HAP-1 (cell line): Measurements from ENCODE around the gene SZRD1.
"Not testable (repeated sequence)": the region's sequence is repeated elsewhere in the genome, so short reads cannot be mapped to it uniquely, and the experiment has no call there.

ENCODE experiments used
- DNase-seq, 2 experiments: peaks; one replicate each; pipeline ENCODE4 v3.0.0-alpha.2; 2016 to 2020; ENCODE audit warnings: low spot score in 2 of 2
- H3K27me3 ChIP-seq: fragments of 250-450 bp; sonication (Bioruptor Pico); 2 replicates; pipeline ENCODE4 v1.5.1; 2020; ENCODE audit warnings: low read depth, mild to moderate bottlenecking, moderate library complexity
- H3K36me3 ChIP-seq: fragments of 250-450 bp; sonication (Bioruptor Pico); replicated peaks from 2 replicates; pipeline ENCODE4 v1.5.1; 2020; ENCODE audit warnings: mild to moderate bottlenecking
- H3K4me1 ChIP-seq: fragments of 250-450 bp; sonication (Bioruptor Pico); 2 replicates; pipeline ENCODE4 v1.5.1; 2020; ENCODE audit warnings: mild to moderate bottlenecking
- H3K4me3 ChIP-seq: fragments of 250-450 bp; sonication (Bioruptor Pico); 2 replicates; pipeline ENCODE4 v1.5.1; 2020; ENCODE audit warnings: mild to moderate bottlenecking, moderate library complexity
- H3K9me3 ChIP-seq: fragments of 250-450 bp; sonication (Bioruptor Pico); 2 replicates; pipeline ENCODE4 v1.5.1; 2020; ENCODE audit warnings: mild to moderate bottlenecking, moderate library complexity
- in situ Hi-C: fragments of 300-500 bp; cut with MboI; formaldehyde crosslinking; loops from 3 replicates; pipeline ENCODE4 v1.14.3; 2020; ENCODE audit warnings: low sequenced_read_pairs, inconsistent platforms, mixed read lengths

SZRD1 gene

DNA sequence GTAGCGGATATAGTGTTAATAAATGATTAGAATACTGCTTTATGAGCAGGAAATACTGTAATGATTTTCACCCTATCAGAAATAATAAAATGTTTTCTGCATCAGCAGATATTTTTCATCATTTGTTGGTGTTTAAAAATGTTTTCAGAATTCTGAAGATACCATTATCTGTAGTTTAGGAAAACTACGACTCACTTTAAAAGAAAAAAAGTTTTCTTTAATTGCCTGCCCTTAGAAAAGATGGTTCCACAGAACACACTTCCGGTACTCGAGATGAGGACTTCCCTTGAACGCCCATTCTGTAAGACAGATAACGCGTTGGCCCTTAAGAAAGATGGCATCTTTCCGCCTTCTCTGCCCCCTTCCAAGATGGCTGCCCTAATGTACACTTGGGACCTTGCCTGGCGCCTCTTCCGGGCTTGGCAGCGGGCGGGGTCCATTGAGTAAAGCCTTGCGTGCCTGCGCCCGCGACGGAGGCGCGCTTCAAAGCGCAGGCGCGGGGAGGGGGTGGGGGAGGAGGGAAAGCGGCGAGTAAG is at the start of gene SZRD1:
SZRD1 (plus strand) TSS at position 521 of the 536 bp plus-strand sequence. CDS start 16 bp downstream, outside the sequence.
- peak within 1 kb of the TSS; percentile 97 for H3K4me3 ChIP-seq
- H3K36me3 ChIP-seq: peaks cover 2% of the 10 kb centered on the region; the same call in 1 of the 2 replicates
- H3K4me1 ChIP-seq: peaks cover 13% of the 10 kb centered on the region
- no peaks in the 10 kb centered on the region for H3K27me3 ChIP-seq
- in situ Hi-C loops: loop anchor here (10.0 kb wide), 1 partner anchor 292 kb away; the partner anchor contains the start of gene FAM131C
- H3K9me3 ChIP-seq: no peaks in the 10 kb centered on the region
- DNase-seq: peak; percentile 96 to 97

DNA sequence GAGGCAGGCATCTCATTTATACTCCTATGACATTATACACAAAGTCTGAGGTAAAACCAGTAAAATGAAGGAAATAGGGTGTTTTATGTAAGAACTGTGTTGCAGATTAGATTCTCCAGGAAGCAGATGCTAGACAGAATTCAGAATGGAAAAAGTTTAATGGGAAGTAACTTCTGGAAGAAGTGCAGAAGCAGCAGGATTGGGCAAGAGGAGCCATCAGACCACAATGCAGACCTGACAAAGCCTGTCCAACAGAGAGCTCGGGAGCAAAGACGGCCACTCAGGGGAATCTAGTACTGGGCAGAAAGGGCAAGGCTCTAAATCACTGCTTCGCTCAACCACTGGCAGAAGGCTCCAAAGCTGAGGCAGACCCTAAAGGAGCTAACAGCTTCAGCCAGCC is 48.5 kb upstream of the SZRD1 start:
- DNase-seq: no peak
- Histone ChIP-seq H3K27me3 (no peaks in the 10 kb centered on the region), H3K4me3 (no peak overlapping the region), H3K4me1 (peaks cover 9% of the 10 kb centered on the region), H3K36me3 (peaks cover 7% of the 10 kb centered on the region), H3K9me3 (no peaks in the 10 kb centered on the region)
- in situ Hi-C loops: no loop called here

GRCh38 chr1:16321176-16321867 is 45.7 kb upstream of the SZRD1 start:
- no peaks in the 10 kb centered on the region for H3K27me3 ChIP-seq
- no peak for DNase-seq
- in situ Hi-C loops: no loop called here
- H3K4me1 ChIP-seq: no peaks in the 10 kb centered on the region
- no peaks in the 10 kb centered on the region for H3K9me3 ChIP-seq
- H3K4me3 ChIP-seq: no peak overlapping the region
- H3K36me3 ChIP-seq: no peaks in the 10 kb centered on the region

DNA sequence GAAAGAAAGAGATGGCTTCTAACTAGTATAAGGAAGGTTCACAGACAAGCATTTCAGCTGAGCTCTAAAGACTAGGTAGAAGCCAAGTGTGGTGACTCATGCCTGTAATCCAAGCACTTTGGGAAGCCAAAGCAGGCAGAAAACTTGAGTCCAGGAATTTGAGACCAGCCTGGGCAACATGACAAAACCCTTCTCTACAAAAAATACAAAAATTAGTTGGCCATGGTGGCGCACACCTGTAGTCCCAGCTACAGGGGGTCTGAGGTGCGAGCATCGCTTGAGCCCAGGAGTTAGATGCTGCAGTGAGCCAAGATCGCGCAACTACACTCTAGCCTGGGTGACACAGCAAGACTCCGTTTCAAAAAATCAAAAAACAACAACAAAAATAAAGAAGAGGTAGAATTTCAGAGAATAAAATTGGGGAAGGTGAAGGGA is 42.6 kb upstream of the SZRD1 start:
- no peak overlapping the region for H3K4me3 ChIP-seq
- H3K9me3 ChIP-seq: no peaks in the 10 kb centered on the region
- DNase-seq: no peak
- H3K27me3 ChIP-seq: no peaks in the 10 kb centered on the region
- in situ Hi-C loops: no loop called here
- peaks cover 8% of the 10 kb centered on the region for H3K36me3 ChIP-seq
- H3K4me1 ChIP-seq: no peaks in the 10 kb centered on the region

DNA sequence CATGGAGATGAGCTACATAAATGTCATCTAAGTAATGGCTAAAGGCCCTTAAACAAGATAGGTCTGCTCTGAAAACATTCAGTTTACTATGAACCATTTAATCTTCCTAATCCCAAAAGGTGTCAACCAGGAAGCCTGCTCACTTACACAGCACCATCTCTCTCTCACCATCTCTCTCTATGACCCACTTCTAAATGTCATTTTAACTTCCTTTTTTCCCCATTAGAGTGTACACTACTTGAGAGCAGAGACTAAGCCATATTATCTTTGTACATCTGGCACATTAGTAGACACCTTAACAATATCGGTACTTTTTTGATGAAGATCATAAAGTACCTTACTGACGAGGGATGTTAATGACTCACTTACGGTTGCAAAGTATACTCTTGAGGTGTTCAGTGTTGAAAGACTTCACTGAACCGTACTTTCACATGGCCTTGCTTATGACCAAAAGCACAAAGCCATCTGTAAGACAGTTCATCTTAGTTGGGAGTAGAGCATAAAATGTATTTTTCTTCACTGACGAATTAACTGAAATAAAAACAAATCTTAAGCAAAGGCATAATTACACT is 40.1 kb upstream of the SZRD1 start:
- Histone ChIP-seq H3K27me3 (no peaks in the 10 kb centered on the region), H3K9me3 (no peaks in the 10 kb centered on the region), H3K4me3 (no peak overlapping the region), H3K4me1 (no peaks in the 10 kb centered on the region), H3K36me3 (peaks cover 8% of the 10 kb centered on the region)
- in situ Hi-C loops: no loop called here
- DNase-seq: no peak

DNA sequence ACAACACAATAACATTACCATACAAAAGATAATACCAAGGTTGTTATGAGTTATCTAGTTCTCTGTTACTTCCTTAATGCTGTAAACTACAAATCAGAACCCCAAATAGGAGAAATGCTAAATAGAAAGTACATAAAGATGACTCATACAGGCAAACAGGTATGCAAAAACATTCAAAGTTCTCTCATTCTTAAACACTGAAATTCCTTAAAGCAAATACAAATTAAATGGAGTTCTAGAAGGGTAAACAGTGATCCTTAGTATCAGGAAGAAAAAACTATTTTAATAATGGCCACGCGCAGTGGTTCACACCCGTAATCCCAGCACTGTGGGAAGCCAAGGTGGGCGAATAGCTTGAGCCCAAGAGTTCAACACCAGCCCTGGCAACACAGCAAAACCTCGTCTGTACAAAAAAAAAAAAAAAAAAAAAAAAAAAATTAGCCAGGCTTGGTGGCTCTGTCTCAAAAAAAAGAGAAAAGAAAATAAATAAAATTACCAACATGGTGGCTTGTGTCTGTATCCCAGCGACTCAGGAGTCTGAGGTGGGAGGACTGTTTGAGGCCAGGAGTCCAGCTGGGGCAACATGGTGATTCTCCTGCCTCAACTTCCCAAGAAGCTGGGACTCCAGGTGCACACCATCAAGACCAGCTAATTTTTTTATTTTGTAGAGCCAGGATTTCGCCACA is 32.2 kb upstream of the SZRD1 start:
- no peaks in the 10 kb centered on the region for H3K9me3 ChIP-seq
- no peaks in the 10 kb centered on the region for H3K27me3 ChIP-seq
- no peak for DNase-seq
- H3K36me3 ChIP-seq: no peaks in the 10 kb centered on the region
- H3K4me3 ChIP-seq: no peak overlapping the region
- in situ Hi-C loops: no loop called here
- H3K4me1 ChIP-seq: no peaks in the 10 kb centered on the region; the same call in 1 of the 2 replicates

DNA sequence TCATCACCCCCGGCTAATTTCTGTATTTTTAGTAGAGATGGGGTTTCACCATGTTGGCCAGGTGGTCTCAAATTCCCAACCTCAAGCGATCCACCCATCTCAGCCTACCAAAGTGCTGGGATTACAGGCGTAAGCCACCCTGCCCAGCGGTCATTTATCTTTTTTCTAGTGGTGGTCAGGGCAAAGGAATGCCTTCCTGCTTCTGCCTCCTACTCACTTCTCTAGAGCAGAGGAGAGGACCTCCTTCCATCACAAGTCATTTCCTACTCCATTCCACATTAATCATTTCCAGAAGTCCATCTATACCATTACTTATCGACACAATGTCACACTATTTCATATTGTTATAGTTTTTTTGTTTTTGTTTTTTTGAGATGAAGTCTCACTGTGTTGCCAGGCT is 28.1 kb upstream of the SZRD1 start:
- no peaks in the 10 kb centered on the region for H3K9me3 ChIP-seq
- no peaks in the 10 kb centered on the region for H3K36me3 ChIP-seq
- H3K4me1 ChIP-seq: no peaks in the 10 kb centered on the region; the same call in 1 of the 2 replicates
- in situ Hi-C loops: no loop called here
- H3K27me3 ChIP-seq: no peaks in the 10 kb centered on the region
- no peak for DNase-seq
- H3K4me3 ChIP-seq: no peak overlapping the region

GRCh38 chr1:16340673-16341072 is 26.4 kb upstream of the SZRD1 start:
- no peaks in the 10 kb centered on the region for H3K27me3 ChIP-seq
- no peaks in the 10 kb centered on the region; the same call in 1 of the 2 replicates for H3K36me3 ChIP-seq
- H3K9me3 ChIP-seq: no peaks in the 10 kb centered on the region
- DNase-seq: no peak
- H3K4me1 ChIP-seq: no peaks in the 10 kb centered on the region
- in situ Hi-C loops: no loop called here
- H3K4me3 ChIP-seq: no peak overlapping the region

GRCh38 chr1:16342331-16343062 is 24.5 kb upstream of the SZRD1 start:
- H3K4me3 ChIP-seq: no peak overlapping the region
- no peaks in the 10 kb centered on the region for H3K27me3 ChIP-seq
- DNase-seq: no peak
- H3K4me1 ChIP-seq: no peaks in the 10 kb centered on the region
- no peaks in the 10 kb centered on the region; the same call in 1 of the 2 replicates for H3K36me3 ChIP-seq
- in situ Hi-C loops: no loop called here
- H3K9me3 ChIP-seq: no peaks in the 10 kb centered on the region

DNA sequence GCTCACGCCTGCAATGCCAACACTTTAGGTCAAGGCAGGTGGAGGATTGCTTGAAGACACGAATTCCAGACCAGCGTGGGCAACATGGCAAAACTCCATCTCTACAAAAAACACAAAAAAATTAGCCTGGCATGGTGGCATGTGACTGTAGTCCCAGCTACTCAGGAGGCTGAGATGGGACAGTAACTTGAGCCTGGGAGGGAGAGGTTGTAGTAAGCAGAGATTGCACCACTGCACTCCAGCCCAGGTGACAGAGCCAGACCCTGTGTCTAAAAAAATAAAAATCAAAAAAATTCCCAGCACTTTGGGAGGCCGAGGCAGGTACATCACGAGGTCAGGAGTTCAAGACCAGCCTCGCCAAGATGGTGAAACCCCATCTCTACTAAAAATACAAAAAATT is 23.8 kb upstream of the SZRD1 start:
- H3K4me1 ChIP-seq, in situ Hi-C loops, H3K9me3 ChIP-seq, H3K36me3 ChIP-seq, DNase-seq, H3K27me3 ChIP-seq, H3K4me3 ChIP-seq: not testable (repeated sequence)

DNA sequence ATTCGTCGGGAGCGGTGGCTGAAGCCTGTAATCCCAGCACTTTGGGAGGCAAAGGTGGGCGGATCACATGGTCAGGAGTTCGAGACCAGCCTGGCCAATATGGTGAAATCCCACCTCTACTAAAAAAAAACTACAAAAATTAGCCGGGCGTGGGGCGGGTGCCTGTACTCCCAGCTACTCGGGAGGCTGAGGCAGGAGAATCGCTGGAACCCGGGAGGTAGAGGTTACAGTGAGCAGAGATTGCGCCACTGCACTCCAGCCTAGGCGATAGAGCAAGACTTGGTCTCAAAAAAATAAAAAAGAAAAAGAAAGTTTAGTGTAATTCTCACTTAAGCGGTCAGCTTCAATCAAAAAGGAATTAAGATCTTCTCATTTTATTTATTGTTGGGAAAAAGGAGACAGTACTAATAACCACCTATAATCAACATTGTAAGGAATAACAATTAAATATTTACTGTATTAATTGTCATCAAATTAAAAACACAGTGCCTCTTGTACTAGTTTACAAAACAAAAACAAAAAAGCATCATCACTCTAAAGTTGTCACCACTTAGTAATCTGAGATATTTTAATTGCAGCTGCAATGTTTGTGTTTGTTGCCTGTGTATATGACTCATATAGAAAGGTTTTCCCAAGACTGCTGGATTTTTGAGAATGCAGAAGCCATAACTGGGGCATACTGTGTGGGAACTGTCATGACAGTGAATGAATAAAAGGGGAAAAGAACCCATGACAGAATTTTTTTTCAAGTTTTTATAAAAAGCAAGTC is 18.4 kb upstream of the SZRD1 start:
- Histone ChIP-seq H3K36me3 (no peaks in the 10 kb centered on the region; the same call in 1 of the 2 replicates), H3K4me3 (no peak overlapping the region), H3K4me1 (peaks cover 15% of the 10 kb centered on the region), H3K9me3 (no peaks in the 10 kb centered on the region), H3K27me3 (no peaks in the 10 kb centered on the region)
- no peak for DNase-seq
- in situ Hi-C loops: no loop called here

- no peaks in the 10 kb centered on the region for H3K9me3 ChIP-seq
- H3K36me3 ChIP-seq: no peaks in the 10 kb centered on the region; the same call in 1 of the 2 replicates
- no peaks in the 10 kb centered on the region for H3K27me3 ChIP-seq
- H3K4me1 ChIP-seq: peaks cover 15% of the 10 kb centered on the region
- no peak overlapping the region for H3K4me3 ChIP-seq
- DNase-seq: no peak
- in situ Hi-C loops: no loop called here
Measured at GRCh38 chr1:16349847-16350406, 17.1 kb upstream of the SZRD1 start.
